Hematopoietic multipotent progenitor cell treated with erythropoietin and hydrocortisone succinate and interleukin-3 and kit ligand, for 17 days (in vitro differentiated cells): Measurements from ENCODE around the gene SNRPD3.
"Not testable (repeated sequence)": the region's sequence is repeated elsewhere in the genome, so short reads cannot be mapped to it uniquely, and the experiment has no call there.

ENCODE experiments used
- DNase-seq: peaks from one replicate; pipeline ENCODE4 v3.0.0-alpha.2; 2015; ENCODE audit warnings: low spot score

Gene SNRPD3

GRCh38 chr22:24614794-24615193 lies 59.0 kb downstream of the SNRPD3 start:
- DNase-seq = not testable (repeated sequence)

- not testable (repeated sequence) for DNase-seq
These were observed 65.4 kb downstream of the SNRPD3 start for GRCh38 chr22:24621244-24621643.

GRCh38 chr22:24622596-24622995 lies 66.8 kb downstream of the SNRPD3 start:
- DNase-seq = not testable (repeated sequence)
